K562 (cell line): ENCODE measurements around the gene PTPRU. TPM values are rescaled to one million over a fixed set of nuclear protein-coding genes. Genes with fewer than 3 reads are reported as not detected.

Experiments
- BRF1 ChIP-seq: IDR thresholded peaks from 3 replicates; pipeline ENCODE4 v1.6.1; 2011; ENCODE audit warnings: borderline replicate concordance, mild to moderate bottlenecking; ENCODE audit not compliant: insufficient read length; ENCODE audit errors: extremely low read depth
- C11orf30 ChIP-seq: fragments of 450-650 bp; IDR thresholded peaks from 2 replicates; pipeline ENCODE4 v1.6.1; 2016; ENCODE audit warnings: low read depth, mild to moderate bottlenecking
- CAMTA2 ChIP-seq: fragments of 250-450 bp; sonication (Bioruptor Pico); conservative IDR thresholded peaks from 2 replicates; pipeline ENCODE4 v1.5.1; 2022
- CCAR2 ChIP-seq: fragments of 200-400 bp; formaldehyde crosslinking; IDR thresholded peaks from 2 replicates; pipeline ENCODE4 v1.6.1; 2017; ENCODE audit warnings: mild to moderate bottlenecking, low read depth, low read length
- CTBP1 ChIP-seq: fragments of 450-650 bp; IDR thresholded peaks from 2 replicates; pipeline ENCODE4 v1.6.1; 2016; ENCODE audit warnings: borderline replicate concordance
- E2F3 ChIP-seq: fragments of 250-450 bp; sonication (Bioruptor Pico); IDR thresholded peaks from 2 replicates; pipeline ENCODE4 v1.4.0; 2020; ENCODE audit warnings: mild to moderate bottlenecking
- ESRRB ChIP-seq: fragments of 250-450 bp; sonication (Bioruptor Pico); IDR thresholded peaks from 2 replicates; pipeline ENCODE4 v1.5.0; 2020; ENCODE audit warnings: mild to moderate bottlenecking, moderate library complexity, borderline replicate concordance
- HIVEP1 ChIP-seq: fragments of 250-450 bp; sonication (Bioruptor Pico); IDR thresholded peaks from 2 replicates; pipeline ENCODE4 v1.4.0; 2020; ENCODE audit warnings: mild to moderate bottlenecking
- JUN ChIP-seq, 2 experiments: sonication (generic) in 1 of 2; formaldehyde crosslinking in 1 of 2; IDR thresholded peaks; 2 replicates each; pipeline versions ENCODE4 v1.6.1 to v1.8.0; 2012 to 2022; ENCODE audit warnings: borderline replicate concordance in 2 of 2, mild to moderate bottlenecking in 2 of 2, improper control_type of control experiment in 1 of 2, low read depth in 1 of 2, low read length in 1 of 2, missing genetic modification reagents in 1 of 2
- MYNN ChIP-seq, 2 experiments: sonication (generic); formaldehyde crosslinking in 1 of 2; IDR thresholded peaks; 2 replicates each; pipeline versions ENCODE4 v1.5.0 to v1.6.1; 2016 to 2020; ENCODE audit warnings: antibody characterized with exemption in 1 of 2, missing genetic modification reagents in 1 of 2
- NR2F6 ChIP-seq: fragments of 450-650 bp; formaldehyde crosslinking; IDR thresholded peaks from 2 replicates; pipeline ENCODE4 v1.4.0; 2020; ENCODE audit warnings: mild to moderate bottlenecking
- TARDBP ChIP-seq: fragments of 450-650 bp; IDR thresholded peaks from 2 replicates; pipeline ENCODE4 v1.6.1; 2016
- ZBTB33 ChIP-seq: sonication (generic); formaldehyde crosslinking; IDR thresholded peaks from 2 replicates; pipeline ENCODE4 v1.8.1; 2023; ENCODE audit warnings: mild to moderate bottlenecking, missing genetic modification reagents
- ZNF449 ChIP-seq: fragments of 250-450 bp; sonication (Bioruptor Pico); IDR thresholded peaks from 2 replicates; pipeline ENCODE4 v1.8.0; 2022; ENCODE audit warnings: moderate library complexity, mild to moderate bottlenecking, inconsistent platforms
- ZNF551 ChIP-seq: fragments of 250-450 bp; sonication (Bioruptor Pico); IDR thresholded peaks from 2 replicates; pipeline ENCODE4 v1.5.0; 2021; ENCODE audit warnings: mild to moderate bottlenecking, moderate library complexity
- polyA plus RNA-seq, 8 experiments: library from polyadenylated mRNA; depleted of rRNA in 4 of 8; stranded (reverse) in 5 of 8; unstranded in 3 of 8; fragments of >200 nt; fragmentation: Nextera tagmentation in 2 of 8; fragmentation: Illumina TruSeq in 1 of 8; extraction: Ambion mirVana in 2 of 8; extraction: Trizol in 1 of 8; gene quantifications; 2 replicates each; pipeline versions ENCODE4 v1.2.1 to v1.2.3, GENCODE V29; 2011 to 2014; ENCODE audit warnings: inconsistent platforms in 1 of 8, missing spikeins in 1 of 8
- total RNA-seq, 7 experiments: library from RNA; depleted of rRNA in 6 of 7; stranded (reverse); fragments of >200 nt in 6 of 7; fragmentation: Illumina TruSeq in 2 of 7; extraction: Trizol in 2 of 7; gene quantifications; 2 replicates each; pipeline versions ENCODE4 v1.2.1 to v1.2.3, GENCODE V29; 2011 to 2021; ENCODE audit warnings: low replicate concordance in 1 of 7
- TF ChIP-seq, protein P1 (sequence below): fragments of 250-450 bp; sonication (Bioruptor Pico); IDR thresholded peaks from 2 replicates; pipeline ENCODE4 v1.5.0; 2021; ENCODE audit warnings: mild to moderate bottlenecking, moderate library complexity

The PTPRU gene
- total and polyA plus RNA-seq, 9 of the 15 experiments (the other 6 are each of a cell fraction or from before 2014, with no cell fraction given): 0.01 to 2.9 (median 1.0) TPM

GRCh38 chr1:29230553-29231378 lies 5.6 kb upstream of the PTPRU start, which contains the start of gene MECR (continued):
- TF ChIP-seq MYNN (IDR thresholded peaks at IDR 0.05): peak; percentile 88; the same call in 1 of the 2 replicates
- no peak for TF ChIP-seq MYNN (CRISPR knock-in tag; IDR thresholded peaks at IDR 0.05)
- no peak; the same call in 1 of the 2 replicates for TF ChIP-seq NR2F6
- TF ChIP-seq TARDBP: no peak
- TF ChIP-seq ZNF449 (CRISPR knock-in tag): no peak
- no peak for TF ChIP-seq HIVEP1 (CRISPR knock-in tag)
- no peak for TF ChIP-seq CCAR2
- peak; percentile 80; the same call in 1 of the 2 replicates for TF ChIP-seq E2F3 (CRISPR knock-in tag)
- peak; percentile 93 for TF ChIP-seq C11orf30
- TF ChIP-seq JUN (IDR thresholded peaks at IDR 0.05; ENCODE audit: borderline replicate concordance, low read depth, low read length): peak; percentile 80; the same call in 1 of the 2 replicates
- TF ChIP-seq JUN (CRISPR knock-in tag; IDR thresholded peaks at IDR 0.05; ENCODE audit: borderline replicate concordance): 0 out of 2 replicates have a peak, but pooled peaks have one; percentile 44
- peak; percentile 66; the same call in 1 of the 2 replicates for TF ChIP-seq CTBP1
- peak; percentile 89 for TF ChIP-seq ZBTB33 (CRISPR knock-in tag)
- TF ChIP-seq, protein P1, sequence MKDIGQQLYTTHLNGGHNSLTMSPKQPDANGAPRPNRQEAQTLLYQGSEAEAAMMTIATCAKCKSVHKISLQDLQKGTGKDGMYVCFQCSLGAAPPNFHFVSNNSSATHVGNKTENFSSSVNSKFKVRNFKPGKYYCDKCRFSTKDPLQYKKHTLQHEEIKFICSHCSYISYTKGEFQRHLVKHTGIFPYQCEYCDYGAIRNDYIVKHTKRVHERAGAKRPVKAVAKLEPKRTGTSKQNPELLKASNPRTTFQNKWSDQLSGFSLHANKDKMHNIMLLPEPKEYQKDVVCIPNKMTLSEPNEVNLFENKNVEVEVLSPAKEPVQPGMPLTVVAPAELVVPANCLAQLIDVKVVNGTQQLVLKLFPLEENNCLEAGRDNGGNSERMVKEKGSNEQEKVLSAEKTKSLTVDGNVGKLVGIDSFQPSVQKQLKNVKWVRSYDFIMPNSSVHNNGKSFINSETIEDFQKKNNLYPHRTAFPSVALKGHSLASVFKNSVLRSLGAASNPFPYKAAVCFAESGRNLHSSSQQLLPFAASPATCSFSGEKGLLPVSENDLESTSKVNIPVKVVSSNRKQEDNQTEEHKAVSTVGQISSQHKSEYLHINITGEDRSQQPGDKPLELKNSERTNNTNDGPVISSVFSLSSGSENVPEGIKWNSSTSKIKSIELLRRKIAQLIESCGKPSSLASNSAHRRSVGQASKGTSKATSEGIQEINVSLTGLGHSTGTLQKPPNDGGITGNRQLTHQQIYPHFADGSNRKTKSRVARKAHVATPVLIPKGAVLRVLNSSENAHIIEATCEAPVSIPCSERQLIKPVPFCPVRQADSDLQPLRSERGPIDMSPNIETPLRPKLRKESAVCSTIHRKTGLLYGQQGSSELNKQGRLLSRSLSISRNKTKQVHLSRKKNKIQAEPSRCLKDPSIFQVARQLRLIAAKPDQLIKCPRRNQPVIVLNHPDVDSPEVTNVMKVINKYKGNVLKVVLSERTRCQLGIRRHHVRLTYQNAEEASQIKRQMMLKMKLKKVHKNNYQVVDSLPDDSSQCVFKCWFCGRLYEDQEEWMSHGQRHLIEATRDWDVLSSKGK (CRISPR knock-in tag): no peak
- no peak for TF ChIP-seq CAMTA2 (CRISPR knock-in tag)
- no peak for TF ChIP-seq ESRRB (CRISPR knock-in tag)
- no peak for TF ChIP-seq ZNF551 (CRISPR knock-in tag)
- no peak for TF ChIP-seq BRF1
